Memory B cell (primary cell): Measurements from ENCODE around the gene MAJIN.
A peak's percentile ranks its signal among the peaks of the same experiment; 100 is the strongest.

Experiments
- ATAC-seq: fragments of 150-1000 bp; cut with Tn5 transposase; 2 replicates; pipeline ENCODE4 v1.10.0; 2021; ENCODE audit warnings: low read depth, mild to moderate bottlenecking, moderate library complexity
- DNase-seq, 2 donors: peaks; one replicate each; pipeline ENCODE4 v3.0.0; 2022; ENCODE audit warnings: low spot score in 2 of 2
- H3K27ac Mint-ChIP-seq: one replicate; pipeline ENCODE4 v1.8.0; 2022; ENCODE audit warnings: mild to moderate bottlenecking, moderate library complexity, mixed read lengths
- H3K27me3 Mint-ChIP-seq: one replicate; pipeline ENCODE4 v1.8.0; 2022; ENCODE audit warnings: mixed read lengths
- H3K36me3 Mint-ChIP-seq: one replicate; pipeline ENCODE4 v1.8.0; 2022; ENCODE audit warnings: mild to moderate bottlenecking, mixed read lengths
- H3K4me1 Mint-ChIP-seq: one replicate; pipeline ENCODE4 v1.8.0; 2022; ENCODE audit warnings: mixed read lengths
- H3K4me3 Mint-ChIP-seq: one replicate; pipeline ENCODE4 v1.8.0; 2022; ENCODE audit warnings: mild to moderate bottlenecking, moderate library complexity, mixed read lengths
- H3K9me3 Mint-ChIP-seq: one replicate; pipeline ENCODE4 v1.8.0; 2022; ENCODE audit warnings: mixed read lengths

The MAJIN gene

DNA sequence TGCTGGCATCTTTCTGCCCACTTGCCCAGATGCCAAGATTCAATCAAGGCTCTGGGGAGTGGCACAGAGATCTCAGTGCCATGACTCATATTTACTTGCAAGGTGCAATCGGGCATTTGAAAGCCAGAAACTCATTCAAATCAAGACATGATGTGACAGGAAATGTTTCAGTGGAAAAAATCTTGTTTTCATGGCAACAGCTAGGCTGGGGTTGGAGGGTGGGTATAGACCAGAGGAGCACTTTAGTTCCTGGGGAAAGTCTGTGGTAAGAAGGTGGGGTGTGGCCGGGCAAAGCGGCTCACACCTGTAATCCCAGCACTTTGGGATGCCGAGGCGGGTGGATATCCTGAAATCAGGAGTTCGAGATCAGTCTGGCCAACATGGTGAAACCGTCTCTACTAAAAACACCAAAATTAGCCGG lies 1.2 kb downstream of the MAJIN start:
- no peak for DNase-seq
- no peak overlapping the region for H3K27ac Mint-ChIP-seq
- peaks cover 2% of the 10 kb centered on the region for H3K36me3 Mint-ChIP-seq
- no peak for ATAC-seq
- peak overlapping the region; percentile 75 for H3K4me3 Mint-ChIP-seq
- no peaks in the 10 kb centered on the region for H3K9me3 Mint-ChIP-seq
- no peaks in the 10 kb centered on the region for H3K27me3 Mint-ChIP-seq
- peaks cover 29% of the 10 kb centered on the region for H3K4me1 Mint-ChIP-seq

DNA sequence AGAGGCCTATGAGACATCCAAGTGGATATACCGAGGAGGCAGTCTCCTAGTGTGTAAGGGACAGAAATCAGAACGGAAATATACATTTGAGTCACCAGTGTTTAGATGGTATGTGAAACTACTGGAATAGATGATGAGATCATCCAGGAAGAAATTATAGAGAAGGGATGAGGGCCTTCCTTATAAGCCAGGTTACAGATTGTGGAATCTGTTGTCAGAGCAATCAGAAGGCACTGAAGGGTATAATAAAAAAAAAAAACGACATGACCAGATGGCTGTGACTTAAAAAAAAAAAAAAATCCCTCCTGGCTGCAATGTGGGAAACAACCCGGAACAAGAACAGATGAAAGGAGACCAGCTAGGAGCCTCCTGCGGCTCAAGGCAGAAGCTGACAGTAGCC lies 2.7 kb downstream of the MAJIN start:
- H3K36me3 Mint-ChIP-seq: peaks cover 2% of the 10 kb centered on the region
- H3K27ac Mint-ChIP-seq: no peak overlapping the region
- H3K27me3 Mint-ChIP-seq: no peaks in the 10 kb centered on the region
- DNase-seq (no peak), ATAC-seq (no peak)
- H3K4me3 Mint-ChIP-seq: no peak overlapping the region
- H3K4me1 Mint-ChIP-seq: peaks cover 24% of the 10 kb centered on the region
- H3K9me3 Mint-ChIP-seq: no peaks in the 10 kb centered on the region

DNA sequence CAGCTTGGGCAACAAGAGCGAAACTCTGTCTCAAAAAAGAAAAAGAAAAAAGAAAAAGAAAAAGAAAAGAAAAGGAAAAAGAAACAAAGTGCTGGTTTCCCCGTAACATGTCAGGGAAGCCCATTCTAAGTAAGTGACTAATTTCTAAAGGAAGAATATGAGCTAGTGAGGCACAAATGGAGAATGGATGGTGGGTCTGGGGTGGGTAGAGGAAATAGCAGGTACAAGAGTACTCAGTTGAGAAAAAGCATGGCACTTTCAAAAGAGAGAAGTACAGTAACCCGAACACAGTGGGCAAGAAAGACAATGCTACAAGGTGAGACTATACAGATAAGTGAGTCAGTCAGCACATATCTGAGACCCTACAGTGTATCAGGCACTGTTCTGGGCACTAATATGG lies 4.5 kb downstream of the MAJIN start:
- no peak overlapping the region for H3K27ac Mint-ChIP-seq
- peaks cover 17% of the 10 kb centered on the region for H3K4me1 Mint-ChIP-seq
- no peak for ATAC-seq

DNA sequence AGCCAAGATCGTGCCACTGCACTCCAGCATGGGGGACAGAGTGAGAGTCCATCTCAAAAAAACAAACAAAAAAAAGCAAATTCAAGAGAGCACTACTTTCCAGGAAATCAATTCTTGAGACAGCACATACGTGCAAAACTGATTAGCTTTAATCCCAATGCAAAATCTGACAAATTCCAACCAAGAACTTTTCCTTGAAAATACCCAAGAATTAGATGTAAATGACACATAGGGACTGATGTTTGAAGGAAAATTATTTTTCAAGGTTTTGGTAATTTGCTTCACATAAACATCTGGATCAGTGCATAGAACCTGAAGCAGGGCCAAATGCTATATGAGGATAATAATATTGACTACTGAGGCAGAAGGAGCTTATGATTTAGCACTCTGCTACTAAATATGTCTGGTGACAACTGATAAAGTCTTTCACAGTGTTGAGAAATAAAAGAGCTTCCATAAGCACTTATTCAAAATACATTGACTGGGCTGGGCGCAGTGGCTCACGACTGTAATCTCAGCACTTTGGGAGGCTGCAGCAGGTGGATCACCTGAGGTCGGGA lies 8.8 kb downstream of the MAJIN start:
- Mint-ChIP-seq H3K27me3 (no peaks in the 10 kb centered on the region), H3K36me3 (no peaks in the 10 kb centered on the region), H3K4me1 (peaks cover 12% of the 10 kb centered on the region), H3K27ac (no peak overlapping the region), H3K9me3 (no peaks in the 10 kb centered on the region), H3K4me3 (no peak overlapping the region)
- DNase-seq (no peak), ATAC-seq (no peak)

More for the DNA sequence above, 4.5 kb downstream of the MAJIN start:
- Mint-ChIP-seq H3K27me3 (no peaks in the 10 kb centered on the region), H3K9me3 (no peaks in the 10 kb centered on the region), H3K4me3 (no peak overlapping the region), H3K36me3 (peaks cover 2% of the 10 kb centered on the region)
- no peak for DNase-seq

DNA sequence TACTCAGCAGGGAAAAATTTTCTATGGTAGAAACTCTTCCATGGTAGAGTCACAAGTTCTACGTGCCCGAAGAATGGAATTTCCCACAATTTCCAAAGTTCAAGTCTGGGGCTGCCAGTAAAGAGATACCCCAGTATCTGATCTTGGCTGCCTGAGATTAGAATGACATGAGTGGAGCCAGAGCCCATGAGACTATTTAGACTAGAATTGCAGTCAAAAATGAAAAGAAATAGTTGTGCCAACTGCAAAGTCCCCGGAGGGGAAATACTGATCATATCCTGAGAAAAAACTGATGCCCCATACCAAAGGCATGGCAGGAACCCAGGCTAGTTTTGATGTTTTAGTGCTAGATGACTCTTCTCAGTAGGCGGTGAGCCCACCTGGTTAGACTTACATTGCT lies 11.2 kb downstream of the MAJIN start:
- H3K27ac Mint-ChIP-seq: no peak overlapping the region
- H3K27me3 Mint-ChIP-seq: no peaks in the 10 kb centered on the region
- peaks cover 7% of the 10 kb centered on the region for H3K4me1 Mint-ChIP-seq
- H3K36me3 Mint-ChIP-seq: no peaks in the 10 kb centered on the region
- no peak for DNase-seq
- no peak overlapping the region for H3K4me3 Mint-ChIP-seq
- H3K9me3 Mint-ChIP-seq: no peaks in the 10 kb centered on the region
- no peak for ATAC-seq

DNA sequence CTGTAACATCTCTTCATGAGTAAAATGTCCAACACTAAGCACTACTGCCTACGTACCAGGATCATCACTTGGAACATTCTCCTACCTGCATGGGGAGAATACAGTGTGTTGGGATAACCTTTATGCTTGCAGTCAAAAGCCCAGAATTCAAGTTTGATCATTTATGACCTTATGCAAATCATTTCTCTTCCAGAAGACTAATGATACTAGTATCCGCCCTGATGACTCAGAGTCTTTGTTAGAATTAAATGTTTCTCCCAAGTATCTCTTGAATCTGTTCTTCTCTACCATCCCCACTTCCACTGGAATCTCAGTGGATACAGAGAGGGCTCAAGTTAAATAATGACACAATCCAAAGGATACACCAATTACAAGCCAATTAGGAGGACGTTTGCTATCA lies 12.4 kb downstream of the MAJIN start:
- no peaks in the 10 kb centered on the region for H3K36me3 Mint-ChIP-seq
- H3K27ac Mint-ChIP-seq: no peak overlapping the region
- H3K4me3 Mint-ChIP-seq: no peak overlapping the region
- DNase-seq (no peak), ATAC-seq (no peak)
- no peaks in the 10 kb centered on the region for H3K9me3 Mint-ChIP-seq
- no peaks in the 10 kb centered on the region for H3K27me3 Mint-ChIP-seq
- H3K4me1 Mint-ChIP-seq: peaks cover 7% of the 10 kb centered on the region

DNA sequence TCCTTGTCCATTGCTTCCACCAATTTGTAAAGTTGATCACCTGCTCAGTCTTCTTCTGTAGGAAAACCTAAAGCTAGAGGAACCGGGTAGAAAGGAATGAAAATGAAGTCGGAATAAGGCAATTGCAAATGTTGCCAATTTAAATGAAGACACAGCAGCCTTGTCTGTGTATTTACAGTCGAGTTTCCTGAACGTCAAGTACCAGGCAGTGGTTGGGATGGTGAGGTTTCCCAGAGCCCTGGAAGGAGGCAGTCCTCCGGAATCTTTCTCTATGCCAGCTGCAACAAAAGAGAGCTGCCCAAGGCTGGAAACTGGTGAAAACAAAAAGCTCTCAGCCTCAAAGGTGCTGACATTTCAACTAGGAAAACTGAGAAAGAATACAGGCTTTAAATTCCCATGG lies 17.7 kb downstream of the MAJIN start:
- Mint-ChIP-seq H3K4me3 (no peak overlapping the region), H3K27ac (no peak overlapping the region), H3K9me3 (no peaks in the 10 kb centered on the region), H3K27me3 (peaks cover 3% of the 10 kb centered on the region), H3K4me1 (no peaks in the 10 kb centered on the region), H3K36me3 (no peaks in the 10 kb centered on the region)
- ATAC-seq (no peak), DNase-seq (no peak)

DNA sequence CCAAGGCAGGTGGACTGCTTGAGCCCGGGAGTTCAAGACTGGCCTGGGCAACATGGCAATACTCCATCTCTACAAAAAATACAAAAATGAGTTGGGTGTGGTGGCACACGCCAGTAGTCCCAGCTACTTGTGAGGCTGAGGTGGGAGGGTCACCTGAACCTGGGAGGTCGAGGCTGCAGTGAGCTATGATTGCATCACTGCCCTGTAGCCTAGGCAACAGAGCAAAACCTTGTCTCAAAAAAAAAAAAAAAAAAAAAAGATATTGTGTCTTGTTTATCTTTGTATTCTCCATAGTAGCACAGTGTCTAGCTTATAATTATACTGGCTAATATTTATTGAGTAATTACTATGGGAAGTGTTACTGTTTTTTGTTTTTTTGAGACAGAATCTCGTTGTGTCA lies 20.4 kb downstream of the MAJIN start:
- Mint-ChIP-seq H3K4me3 (no peak overlapping the region), H3K27ac (no peak overlapping the region), H3K27me3 (peaks cover 3% of the 10 kb centered on the region), H3K9me3 (no peaks in the 10 kb centered on the region), H3K36me3 (no peaks in the 10 kb centered on the region), H3K4me1 (no peaks in the 10 kb centered on the region)
- DNase-seq (no peak), ATAC-seq (no peak)

DNA sequence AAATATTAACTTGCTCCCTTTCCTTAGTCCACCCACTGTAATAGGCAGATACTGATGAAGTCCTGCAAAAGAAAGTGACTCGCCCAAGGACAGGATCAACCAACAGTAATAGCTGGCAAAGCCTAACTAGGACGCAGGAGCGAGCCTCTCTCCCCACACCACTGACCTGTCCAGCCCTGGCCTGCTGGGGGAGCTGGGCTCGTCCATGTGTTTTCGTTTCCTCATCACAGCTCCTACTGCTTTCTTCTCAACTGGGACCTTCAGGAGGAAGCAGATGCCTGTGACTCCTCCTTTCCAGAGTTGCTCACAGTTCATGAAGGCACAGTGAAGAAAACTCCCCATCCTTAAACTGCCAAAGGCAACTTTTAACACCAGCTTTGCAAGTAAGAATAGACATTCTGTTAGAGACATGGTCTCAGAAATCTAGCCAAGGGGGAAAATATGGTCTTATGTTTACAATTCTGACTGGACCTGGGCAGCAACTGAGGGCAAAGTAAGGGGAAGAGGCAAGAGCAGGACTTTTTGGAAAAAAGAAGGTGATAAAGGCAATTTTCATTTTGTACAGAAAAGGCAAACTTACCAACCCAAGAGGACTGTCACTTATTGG lies 24.6 kb downstream of the MAJIN start:
- H3K4me3 Mint-ChIP-seq: no peak overlapping the region
- H3K27ac Mint-ChIP-seq: no peak overlapping the region
- no peaks in the 10 kb centered on the region for H3K36me3 Mint-ChIP-seq
- peaks cover 5% of the 10 kb centered on the region for H3K27me3 Mint-ChIP-seq
- no peaks in the 10 kb centered on the region for H3K9me3 Mint-ChIP-seq
- H3K4me1 Mint-ChIP-seq: no peaks in the 10 kb centered on the region
- DNase-seq (no peak), ATAC-seq (no peak)

DNA sequence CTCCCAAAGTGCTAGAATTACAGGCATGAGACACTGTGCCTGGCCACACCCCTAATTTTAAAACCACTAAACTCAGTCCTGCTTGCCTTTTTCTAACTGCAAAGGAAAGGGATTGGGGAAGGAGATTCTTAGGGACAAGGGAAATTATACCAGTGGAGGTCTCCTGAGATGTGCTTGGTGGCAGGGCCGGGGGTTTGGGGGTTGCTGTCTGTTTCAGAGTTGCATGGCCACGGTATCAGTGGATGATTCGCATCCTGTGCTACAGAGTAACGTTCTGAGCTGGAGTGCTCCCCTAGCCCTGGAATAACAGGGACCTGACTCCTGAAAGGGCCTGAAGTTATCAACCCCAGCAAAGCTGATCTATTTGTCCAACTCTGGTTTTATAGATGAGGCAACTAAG lies 35.4 kb downstream of the MAJIN start:
- DNase-seq (no peak), ATAC-seq (no peak)
- Mint-ChIP-seq H3K36me3 (peaks cover 14% of the 10 kb centered on the region), H3K27me3 (peaks cover 2% of the 10 kb centered on the region), H3K4me3 (no peak overlapping the region), H3K27ac (no peak overlapping the region), H3K4me1 (no peaks in the 10 kb centered on the region), H3K9me3 (no peaks in the 10 kb centered on the region)

DNA sequence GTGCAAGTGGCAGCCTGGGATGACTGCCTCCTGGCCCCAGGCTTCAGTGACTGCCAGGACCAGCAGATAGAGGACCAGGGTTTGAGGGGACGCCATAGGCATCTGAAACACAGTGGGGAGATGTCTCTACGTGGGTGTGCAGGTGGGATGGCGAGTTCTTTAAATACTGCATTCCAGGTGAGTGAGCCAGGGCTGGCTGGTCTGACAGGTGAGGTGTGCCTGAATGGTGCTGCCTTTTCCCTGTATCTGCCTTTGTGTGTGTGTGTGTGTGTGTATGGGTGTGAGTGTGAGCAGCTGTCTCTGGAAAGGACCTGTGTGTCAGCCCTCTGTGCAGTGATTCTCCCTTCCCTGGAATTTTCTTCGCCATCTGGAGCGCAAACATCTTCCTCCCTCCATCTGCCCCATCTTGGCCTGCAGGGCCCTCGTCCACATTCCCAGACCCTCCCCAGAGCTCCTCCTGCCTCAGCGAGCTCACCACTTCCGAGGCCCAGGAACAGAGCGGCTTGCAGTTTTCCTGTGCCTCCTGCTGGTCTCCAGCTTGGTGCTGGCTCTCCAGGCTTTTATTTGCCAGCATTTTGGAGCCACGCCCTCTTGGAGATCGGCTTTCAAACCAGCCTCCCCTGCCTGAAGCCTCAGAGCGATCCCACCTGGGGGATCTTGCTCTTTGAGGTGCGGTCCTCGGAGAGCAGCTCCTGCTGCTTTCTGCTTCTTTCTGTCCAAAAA lies 36.4 kb downstream of the MAJIN start, which contains the start of gene GPHA2:
Gene GPHA2 (minus strand): TSS at position 535 of the 723 bp plus-strand sequence. CDS start 433 bp downstream, at position 102.
- no peaks in the 10 kb centered on the region for H3K27me3 Mint-ChIP-seq
- DNase-seq (no peak), ATAC-seq (no peak)
- H3K36me3 Mint-ChIP-seq: peaks cover 16% of the 10 kb centered on the region
- no peaks in the 10 kb centered on the region for H3K9me3 Mint-ChIP-seq
- H3K27ac Mint-ChIP-seq: no peak within 1 kb of the TSS
- no peak within 1 kb of the TSS for H3K4me3 Mint-ChIP-seq
- no peaks in the 10 kb centered on the region for H3K4me1 Mint-ChIP-seq

DNA sequence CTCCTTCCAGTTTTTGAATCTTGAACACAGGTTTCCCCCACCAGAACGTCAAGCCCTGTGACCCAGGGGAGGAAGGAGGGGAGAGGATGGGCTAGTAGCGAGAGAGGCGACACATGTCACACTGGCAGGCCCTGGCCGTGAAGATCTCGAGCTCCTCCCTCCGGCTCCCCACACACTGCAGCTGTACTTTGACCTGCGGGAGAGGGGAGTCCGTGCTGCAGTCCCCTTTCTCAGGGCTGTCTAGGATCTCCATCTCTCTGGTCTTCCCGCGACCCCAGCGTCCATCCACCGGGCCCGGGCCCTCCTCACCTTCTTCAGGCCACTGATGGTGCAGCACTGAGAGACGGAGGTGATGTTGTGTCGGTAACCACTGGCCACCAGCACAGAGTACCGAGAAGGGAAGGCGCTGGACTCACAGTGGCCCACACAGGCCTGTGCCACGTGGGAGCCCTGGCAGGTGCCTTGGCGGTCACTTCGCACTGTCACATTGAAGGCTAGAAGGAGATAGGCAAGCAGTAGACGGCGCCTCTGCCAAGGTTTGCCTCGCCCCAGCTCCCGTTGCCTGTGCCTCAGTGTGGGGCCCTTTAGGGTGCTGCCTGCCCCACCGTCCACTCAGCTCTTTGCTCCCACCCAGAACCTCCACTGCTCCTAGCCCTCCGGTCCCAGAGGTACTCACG lies 37.1 kb downstream of the MAJIN start:
- DNase-seq: no peak
- Mint-ChIP-seq H3K9me3 (no peaks in the 10 kb centered on the region), H3K27me3 (no peaks in the 10 kb centered on the region), H3K27ac (no peak overlapping the region), H3K4me3 (no peak overlapping the region), H3K36me3 (peaks cover 18% of the 10 kb centered on the region), H3K4me1 (no peaks in the 10 kb centered on the region)
- no peak for ATAC-seq

DNA sequence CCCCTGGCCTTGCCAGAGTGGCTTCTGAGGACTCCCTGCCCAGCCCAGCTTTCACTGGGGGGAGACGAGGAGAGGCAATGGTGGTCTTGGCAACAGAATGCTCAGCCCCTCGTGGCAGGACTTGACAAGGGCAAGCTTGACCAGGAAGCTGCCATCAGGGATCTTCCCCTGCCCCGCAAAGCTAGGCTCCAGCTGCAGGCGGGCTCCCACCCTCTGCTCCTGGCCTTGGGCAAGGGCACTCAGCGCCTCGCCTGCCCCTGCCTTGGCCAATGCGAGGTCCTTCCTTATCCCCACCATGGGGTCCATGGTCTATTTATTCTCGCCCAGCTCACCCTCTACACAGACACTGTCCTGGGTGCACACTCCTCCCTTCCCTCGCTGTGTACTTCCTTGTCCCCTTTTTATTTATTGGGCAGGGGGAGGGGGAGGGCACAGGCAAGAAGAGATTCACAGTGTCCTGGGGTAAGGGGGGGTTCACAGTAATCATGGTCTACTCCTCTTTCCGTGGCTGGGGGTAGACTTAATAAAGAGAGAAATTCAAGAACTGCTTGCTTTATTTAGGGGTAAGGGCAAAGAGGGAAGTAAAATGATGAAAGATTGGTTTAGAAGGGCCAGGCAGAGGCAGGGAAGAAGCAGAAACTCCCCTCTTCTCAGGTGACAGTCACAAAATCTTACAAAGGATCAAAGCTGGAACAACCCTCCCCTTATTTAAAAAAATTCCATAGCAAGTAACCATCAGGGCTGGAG lies 37.8 kb downstream of the MAJIN start:
- H3K9me3 Mint-ChIP-seq: no peaks in the 10 kb centered on the region
- H3K36me3 Mint-ChIP-seq: peaks cover 18% of the 10 kb centered on the region
- no peak overlapping the region for H3K27ac Mint-ChIP-seq
- ATAC-seq (no peak), DNase-seq (no peak)
- no peaks in the 10 kb centered on the region for H3K4me1 Mint-ChIP-seq
- no peaks in the 10 kb centered on the region for H3K27me3 Mint-ChIP-seq
- no peak overlapping the region for H3K4me3 Mint-ChIP-seq
